Measurements from ENCODE around the gene KCNQ1OT1.

The KCNQ1OT1 gene

DNA sequence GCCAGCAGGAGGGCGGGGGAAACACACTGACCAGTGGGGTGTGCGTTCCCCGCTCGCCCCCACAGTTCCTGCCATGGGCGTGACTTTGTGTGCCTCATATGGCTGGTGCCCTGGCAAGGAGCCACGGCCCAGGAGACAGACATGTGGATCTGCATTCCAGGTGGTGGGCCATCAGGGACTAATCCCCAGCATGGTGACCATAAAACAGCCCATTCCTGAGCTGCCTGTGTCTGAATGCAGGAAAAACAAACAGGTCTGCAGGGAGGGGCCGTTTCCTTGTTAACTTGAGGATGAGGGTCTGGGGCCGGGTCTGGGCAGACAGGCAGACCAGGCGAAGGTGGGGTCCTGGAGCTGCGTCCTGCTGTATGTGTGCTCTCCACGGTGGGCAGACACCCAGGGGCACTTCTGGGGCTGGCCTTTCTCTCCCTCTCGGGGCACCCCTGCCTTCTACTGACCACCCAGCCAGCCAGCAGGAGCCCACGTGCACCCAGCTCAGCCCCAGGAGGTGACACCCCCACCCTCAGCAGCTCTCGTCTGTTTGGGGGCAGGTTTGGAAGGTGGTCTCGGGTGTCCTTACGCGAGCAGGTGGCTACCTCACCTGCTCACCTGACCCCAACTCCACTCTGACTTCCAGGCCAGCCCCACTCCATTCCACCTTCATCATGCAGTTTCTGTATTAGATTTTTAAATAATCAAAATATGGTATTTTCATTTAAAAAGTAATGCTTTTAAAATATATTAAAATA lies 120.3 kb downstream of the KCNQ1OT1 start:
- no peak for DNase-seq

DNA sequence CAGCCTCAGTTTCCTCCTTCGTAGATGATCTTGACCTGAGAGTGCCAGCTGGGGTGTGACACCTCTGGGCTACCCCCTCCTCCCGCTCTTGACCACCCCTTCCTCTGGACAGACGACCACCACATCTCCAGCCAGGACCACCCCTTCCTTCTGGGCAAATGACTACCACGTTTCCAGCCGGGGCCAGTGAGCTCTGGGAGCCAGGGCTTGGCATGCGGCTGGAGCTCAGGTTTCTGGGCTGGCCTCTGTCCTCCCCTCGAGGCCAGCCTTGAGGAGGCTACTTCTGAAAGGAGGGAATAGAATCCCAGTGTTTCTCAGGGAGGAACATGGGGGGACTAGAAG lies 120.9 kb downstream of the KCNQ1OT1 start:
- DNase-seq = no peak

- no peak for DNase-seq
These were observed 121.5 kb downstream of the KCNQ1OT1 start for GRCh38 chr11:2577991-2578928.

GRCh38 chr11:2577031-2577990 lies 122.5 kb downstream of the KCNQ1OT1 start:
- no peak for DNase-seq

- DNase-seq = no peak
These were observed 123.2 kb downstream of the KCNQ1OT1 start for GRCh38 chr11:2576549-2576948.

DNA sequence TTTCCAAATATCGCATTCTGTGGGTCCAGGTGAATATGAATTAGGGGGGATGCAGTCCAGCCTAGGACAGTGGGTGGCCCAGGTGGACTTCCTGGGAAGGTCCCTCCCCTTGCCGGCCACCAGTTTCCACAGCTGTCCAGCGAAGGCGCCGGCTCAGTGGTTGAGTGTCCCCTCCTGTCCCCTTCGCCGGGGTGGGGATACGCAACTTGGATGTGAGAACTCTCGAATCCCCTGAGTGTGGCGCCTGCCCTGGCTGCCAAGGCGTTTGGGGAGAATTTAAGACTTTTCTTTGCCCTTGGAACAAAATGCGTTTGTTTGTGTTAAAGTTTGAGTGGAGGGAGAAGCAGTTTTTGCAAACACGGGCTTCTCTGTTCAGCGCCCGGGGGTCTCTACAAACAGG lies 123.7 kb downstream of the KCNQ1OT1 start:
- DNase-seq = no peak

GRCh38 chr11:2575591-2576051 lies 124.2 kb downstream of the KCNQ1OT1 start:
- no peak for DNase-seq

GRCh38 chr11:2574553-2575535 lies 125.0 kb downstream of the KCNQ1OT1 start:
- no peak for DNase-seq

DNA sequence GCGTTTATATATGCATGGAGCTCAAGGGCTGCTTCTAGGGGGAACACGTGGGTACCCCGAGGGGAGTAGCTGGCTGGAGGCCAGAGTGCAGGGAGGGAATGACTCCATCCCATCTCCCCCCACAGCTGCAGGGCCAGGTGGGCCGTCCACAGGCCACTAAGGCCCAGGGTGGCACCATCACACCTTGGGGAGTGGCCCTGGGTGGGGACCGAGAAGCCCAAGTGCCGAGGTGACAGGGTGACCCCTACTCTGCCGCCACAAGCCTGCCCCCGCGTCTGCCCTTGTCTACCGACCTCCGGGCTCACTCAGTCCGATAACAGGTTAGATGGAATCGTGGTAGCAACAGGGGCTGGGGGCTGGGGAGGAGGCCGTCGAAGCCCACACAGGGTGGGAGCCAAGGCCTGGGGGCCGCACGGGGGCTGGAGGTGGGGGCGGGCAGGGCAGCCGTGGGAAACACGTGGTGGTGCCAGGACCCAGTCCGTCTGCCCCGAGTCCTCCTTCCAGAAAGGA lies 125.7 kb downstream of the KCNQ1OT1 start:
- DNase-seq = no peak

GRCh38 chr11:2573240-2574042 lies 126.4 kb downstream of the KCNQ1OT1 start:
- no peak for DNase-seq

GRCh38 chr11:2572491-2573239 lies 127.1 kb downstream of the KCNQ1OT1 start:
- DNase-seq = no peak

DNA sequence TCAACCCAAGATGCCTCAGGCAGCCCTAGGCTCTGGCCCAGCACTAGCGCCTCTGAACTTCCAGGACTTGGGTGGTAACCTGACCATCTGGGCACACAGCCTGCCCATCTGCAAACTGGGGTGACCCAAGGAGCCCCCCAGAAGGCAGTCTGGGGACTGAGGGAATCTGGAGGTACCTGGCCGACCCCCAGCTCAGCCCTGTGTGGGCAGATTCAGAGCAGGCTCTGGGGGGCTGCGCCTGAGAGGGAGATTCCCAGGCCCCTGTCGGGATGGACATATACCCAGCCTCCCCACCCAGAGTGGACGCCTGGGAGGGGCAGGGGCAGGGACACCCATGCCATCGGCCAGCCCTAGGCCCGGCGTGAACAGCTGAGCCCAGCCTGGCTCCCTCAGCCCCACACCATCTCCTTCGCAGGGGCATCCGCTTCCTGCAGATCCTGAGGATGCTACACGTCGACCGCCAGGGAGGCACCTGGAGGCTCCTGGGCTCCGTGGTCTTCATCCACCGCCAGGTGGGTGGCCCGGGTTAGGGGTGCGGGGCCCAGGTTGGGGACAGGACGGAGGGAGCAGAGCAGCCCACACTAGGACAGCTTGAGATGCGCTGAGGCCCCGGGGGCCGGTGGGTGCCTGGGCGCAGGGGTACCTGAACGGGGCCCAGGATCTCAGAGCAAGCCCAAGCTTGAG lies 128.1 kb downstream of the KCNQ1OT1 start:
- no peak for DNase-seq

DNA sequence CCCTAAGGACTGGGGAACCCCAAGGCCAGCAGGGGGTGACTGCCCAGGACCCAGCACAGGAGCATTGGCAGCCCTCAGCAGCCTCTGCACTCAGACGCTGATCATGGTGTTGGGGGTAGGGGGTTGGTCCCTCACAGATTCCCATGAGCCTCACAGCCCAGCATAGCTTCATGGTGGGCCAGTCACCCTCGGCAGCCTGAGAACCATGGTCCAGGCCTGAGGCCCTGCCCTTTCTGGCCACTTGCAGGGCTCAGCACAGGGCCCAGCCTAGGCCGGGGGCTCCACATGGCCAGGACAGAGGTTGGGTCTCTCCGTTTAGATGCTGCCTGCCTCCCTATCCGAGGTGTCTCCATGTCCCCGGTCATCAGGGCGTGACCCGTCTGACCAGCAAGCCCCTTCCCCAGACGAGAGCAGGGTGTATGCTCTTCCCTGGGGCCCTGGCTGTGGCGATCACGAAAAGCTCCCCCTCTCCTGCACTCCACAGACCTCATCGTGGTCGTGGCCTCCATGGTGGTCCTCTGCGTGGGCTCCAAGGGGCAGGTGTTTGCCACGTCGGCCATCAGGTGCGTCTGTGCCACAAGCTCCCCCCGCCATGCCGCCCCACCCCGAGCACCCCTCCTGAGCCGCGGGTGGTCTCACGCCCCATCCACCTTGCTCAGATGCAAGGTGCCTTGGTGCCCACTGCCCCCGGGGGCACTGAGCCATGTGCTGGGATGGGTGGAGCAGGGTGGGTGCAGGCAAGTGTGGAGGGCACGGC lies 128.8 kb downstream of the KCNQ1OT1 start:
- DNase-seq = no peak

DNA sequence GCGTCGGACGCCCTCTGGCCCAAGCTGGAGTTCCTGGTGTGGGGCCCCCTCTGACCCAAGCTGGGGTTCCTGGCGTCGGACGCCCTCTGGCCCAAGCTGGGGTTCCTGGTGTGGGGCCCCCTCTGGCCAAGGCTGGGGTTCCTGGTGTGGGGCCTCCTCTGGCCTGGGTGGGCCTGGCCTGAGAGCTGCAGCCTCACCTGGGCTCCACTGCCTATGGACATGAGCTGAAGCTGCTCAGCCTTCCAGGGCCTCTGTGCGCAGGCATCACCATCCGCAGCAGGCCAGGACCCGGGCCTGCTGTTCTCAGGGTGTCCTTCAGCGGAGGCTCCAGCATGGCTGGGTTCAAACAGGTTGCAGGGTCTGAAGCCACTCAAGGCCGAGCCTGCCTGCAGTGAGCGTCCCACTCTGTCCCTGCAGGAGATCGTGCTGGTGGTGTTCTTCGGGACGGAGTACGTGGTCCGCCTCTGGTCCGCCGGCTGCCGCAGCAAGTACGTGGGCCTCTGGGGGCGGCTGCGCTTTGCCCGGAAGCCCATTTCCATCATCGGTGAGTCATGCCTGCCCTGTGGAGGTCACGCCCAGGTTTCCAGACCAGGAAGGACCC lies 129.5 kb downstream of the KCNQ1OT1 start:
- no peak for DNase-seq

- no peak for DNase-seq
These were observed 130.0 kb downstream of the KCNQ1OT1 start for GRCh38 chr11:2569731-2570210.

DNA sequence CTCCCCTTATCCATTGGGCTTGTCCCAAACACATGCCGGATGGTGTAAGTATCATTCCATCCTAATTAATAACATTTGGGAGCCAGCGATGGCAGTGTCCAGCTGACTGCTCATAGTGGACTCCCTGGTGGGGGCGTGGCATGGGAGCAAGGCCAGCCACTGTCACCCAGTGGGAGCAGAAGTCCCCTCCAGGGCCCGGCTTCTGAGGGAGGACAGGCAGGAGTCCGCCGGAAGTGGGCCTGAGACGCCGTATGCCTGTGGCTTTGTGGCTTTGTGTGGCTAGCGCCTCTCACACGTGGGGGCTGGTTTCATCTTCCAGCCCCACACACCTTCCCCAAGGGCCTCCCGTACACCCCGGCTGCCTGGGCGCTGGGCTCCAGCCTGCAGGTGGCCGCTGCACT lies 130.5 kb downstream of the KCNQ1OT1 start:
- no peak for DNase-seq

DNA sequence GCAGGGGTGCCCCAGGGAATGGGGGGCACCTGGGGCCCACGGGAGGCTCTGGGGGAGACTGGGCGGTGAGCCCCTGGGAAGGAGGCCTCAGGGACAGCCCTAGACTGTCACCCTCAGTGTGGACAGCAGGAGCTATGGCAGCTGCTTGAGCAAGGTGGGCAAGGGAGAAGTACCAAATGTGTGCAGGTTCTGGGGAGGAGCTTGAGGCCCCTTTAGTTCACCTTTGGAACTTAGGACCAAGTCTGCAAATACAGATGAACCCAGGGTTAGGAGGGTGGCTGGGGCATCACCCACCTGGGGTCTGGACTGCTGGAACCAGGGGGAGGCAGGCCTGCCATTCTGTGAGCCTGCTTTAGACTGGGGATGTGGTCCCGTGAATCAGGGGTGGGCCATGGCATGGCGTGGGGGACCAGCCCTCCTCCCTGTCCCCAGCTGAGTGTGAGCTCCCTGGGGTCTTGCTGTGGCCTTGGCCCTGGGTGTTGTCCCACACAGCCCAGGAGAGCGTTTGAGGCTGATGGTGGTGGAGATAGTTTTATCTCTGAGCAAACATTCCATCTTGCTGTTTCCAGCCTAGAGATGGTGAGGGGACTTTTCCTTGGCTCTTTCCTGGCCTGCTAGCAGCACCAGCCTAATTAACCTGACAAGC lies 132.6 kb downstream of the KCNQ1OT1 start:
- no peak for DNase-seq

Measured in RPMI8226 (cell line).